ENCODE results near the gene MRPL50. TPM values are rescaled to one million over a fixed set of nuclear protein-coding genes. Genes with fewer than 3 reads are reported as not detected.

The MRPL50 gene
- total RNA-seq, 1 donor = 17.3 TPM

DNA sequence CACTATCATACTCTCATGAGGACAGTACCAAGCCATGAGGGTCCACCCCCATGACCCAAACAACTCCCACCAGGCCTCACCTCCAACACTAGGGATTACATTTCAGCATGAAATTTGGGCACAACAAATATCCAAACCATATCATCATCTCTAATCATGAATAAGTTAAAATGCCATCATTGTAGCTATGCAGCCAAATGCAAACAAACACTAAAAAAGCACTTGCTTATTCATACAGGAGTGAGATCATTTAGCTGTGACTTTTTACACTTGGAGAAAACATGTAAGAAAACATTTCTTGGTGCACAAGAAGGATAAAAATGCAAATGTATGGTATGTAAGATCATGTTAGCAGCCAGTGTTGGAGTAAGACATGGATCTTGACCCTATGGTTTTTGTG lies 37.8 kb downstream of the MRPL50 start:
- TF ChIP-seq, protein P1, sequence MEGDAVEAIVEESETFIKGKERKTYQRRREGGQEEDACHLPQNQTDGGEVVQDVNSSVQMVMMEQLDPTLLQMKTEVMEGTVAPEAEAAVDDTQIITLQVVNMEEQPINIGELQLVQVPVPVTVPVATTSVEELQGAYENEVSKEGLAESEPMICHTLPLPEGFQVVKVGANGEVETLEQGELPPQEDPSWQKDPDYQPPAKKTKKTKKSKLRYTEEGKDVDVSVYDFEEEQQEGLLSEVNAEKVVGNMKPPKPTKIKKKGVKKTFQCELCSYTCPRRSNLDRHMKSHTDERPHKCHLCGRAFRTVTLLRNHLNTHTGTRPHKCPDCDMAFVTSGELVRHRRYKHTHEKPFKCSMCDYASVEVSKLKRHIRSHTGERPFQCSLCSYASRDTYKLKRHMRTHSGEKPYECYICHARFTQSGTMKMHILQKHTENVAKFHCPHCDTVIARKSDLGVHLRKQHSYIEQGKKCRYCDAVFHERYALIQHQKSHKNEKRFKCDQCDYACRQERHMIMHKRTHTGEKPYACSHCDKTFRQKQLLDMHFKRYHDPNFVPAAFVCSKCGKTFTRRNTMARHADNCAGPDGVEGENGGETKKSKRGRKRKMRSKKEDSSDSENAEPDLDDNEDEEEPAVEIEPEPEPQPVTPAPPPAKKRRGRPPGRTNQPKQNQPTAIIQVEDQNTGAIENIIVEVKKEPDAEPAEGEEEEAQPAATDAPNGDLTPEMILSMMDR (IDR thresholded peaks at IDR 0.05; ENCODE audit: insufficient read depth, low read depth, low read length) = no peak
- no peak for DNase-seq (ENCODE audit: low read depth)
- no peak overlapping the region for H3K4me3 ChIP-seq (ENCODE audit: low read depth, low read length)

DNA sequence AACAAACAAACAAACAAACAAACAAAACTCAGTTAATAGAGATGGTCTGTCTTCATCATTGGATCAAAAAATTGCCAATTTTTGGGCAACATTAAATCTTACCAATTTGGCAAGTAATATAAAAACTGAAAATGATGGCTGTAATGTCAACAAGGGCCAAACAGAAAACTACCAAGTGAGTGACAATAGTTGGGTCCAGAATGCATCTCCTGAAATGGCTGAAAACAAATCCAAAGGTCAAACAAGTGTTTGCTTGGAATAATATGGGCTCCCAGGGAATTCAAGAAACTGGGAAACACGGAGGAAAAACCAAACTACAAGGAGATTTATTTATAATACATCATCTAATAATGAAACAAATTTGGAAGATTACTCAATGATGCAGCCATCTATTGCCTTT lies 38.7 kb downstream of the MRPL50 start:
- H3K4me3 ChIP-seq (ENCODE audit: low read depth, low read length) = no peak overlapping the region
- DNase-seq (ENCODE audit: low read depth) = no peak
- TF ChIP-seq, protein P1 (IDR thresholded peaks at IDR 0.05; ENCODE audit: insufficient read depth, low read depth, low read length) = no peak

DNA sequence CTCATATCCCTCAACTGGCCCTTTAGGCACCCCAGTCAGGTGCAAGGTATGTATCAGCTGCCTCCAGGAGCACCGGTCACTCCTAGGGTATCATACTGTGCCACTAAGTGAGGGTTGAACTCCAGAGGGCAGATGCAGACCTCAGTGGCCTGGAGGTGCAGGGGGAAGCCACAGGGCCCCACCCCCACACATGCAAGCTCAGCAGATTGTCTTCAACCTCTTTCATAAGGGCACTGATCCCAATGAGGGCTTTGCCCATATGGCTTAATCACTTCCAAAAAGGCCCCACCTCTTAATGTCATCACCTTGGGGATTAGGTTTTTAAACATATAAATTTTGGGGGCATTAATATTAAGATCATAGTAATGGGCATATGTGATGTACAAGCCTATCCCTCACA lies 41.8 kb downstream of the MRPL50 start:
- H3K4me3 ChIP-seq (ENCODE audit: low read depth, low read length) = no peak overlapping the region
- TF ChIP-seq, protein P1 (IDR thresholded peaks at IDR 0.05; ENCODE audit: insufficient read depth, low read depth, low read length) = no peak
- no peak for DNase-seq (ENCODE audit: low read depth)

DNA sequence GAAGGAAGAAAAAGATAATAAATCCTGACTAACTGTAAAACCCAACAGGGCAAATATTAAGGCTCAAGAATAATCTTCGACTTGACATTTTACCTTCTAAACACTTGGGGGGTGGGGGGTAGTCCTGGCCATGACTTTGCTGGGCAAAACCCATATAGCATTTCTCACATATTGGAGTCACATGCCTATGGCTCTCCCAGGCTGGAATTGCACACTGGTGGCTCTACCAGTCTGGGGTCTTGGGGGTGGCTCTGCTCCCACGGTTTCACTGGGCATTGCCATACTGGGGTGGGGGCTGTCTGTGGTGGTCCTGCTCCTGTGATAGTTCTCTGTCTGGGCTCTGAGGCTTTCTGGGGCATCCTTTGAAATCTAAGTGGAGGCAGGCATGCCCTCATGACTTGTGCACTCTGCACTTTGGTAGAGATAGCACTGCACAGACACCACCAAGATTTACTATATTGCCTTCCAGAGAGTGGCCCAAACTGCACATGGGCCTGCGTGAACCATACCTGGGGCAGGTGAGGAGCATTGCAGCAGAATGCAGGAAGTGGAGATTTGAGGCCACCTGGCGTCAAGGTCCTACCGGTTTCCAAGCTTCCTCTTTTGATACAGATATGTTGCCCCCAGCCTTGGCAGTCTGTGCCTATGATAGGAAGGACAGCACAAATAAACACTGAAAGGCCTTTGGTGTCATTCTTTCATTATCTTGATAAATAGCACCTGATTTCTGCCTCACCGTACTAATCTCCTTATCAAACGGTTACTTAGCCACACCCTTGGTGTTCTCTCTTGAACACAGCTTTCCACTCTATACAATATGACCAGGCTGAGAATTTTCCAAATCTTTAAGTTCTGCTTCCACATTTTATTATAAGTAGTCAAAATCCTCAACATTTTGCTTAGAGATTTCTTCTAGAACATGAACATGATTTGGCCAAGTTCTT lies 43.4 kb downstream of the MRPL50 start:
- H3K4me3 ChIP-seq (ENCODE audit: low read depth, low read length) = no peak overlapping the region
- no peak for DNase-seq (ENCODE audit: low read depth)
- TF ChIP-seq, protein P1 (IDR thresholded peaks at IDR 0.05; ENCODE audit: insufficient read depth, low read depth, low read length) = no peak

DNA sequence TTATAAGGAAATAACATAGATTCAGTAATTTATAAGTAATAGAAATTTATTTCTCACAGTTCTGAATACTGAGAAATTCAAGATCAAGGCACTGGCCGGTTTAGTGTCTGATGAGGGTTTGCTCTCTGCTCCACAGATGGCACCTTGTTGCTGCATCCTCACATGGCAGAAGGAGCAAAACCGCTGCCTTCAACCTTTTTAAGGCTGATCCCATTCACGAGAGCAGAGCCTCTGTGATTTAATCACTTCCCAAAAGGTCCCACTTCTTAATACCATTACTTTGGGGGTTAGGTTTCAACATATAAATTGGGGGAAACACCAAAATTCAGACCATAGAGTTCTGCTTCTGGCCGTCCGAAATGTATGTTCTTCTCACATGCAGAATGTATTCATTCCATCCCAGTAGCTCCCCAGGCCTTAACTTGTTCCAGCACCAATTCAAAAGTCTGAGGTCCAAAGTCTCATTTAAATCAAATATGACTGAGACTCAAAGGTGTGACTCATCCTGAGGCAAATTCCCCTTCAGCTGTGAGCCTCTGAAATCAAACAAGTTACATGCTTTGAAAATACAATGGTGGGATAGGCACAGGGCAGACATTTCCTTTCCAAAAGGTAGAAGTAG lies 44.2 kb downstream of the MRPL50 start:
- DNase-seq (ENCODE audit: low read depth) = no peak
- TF ChIP-seq, protein P1 (IDR thresholded peaks at IDR 0.05; ENCODE audit: insufficient read depth, low read depth, low read length) = no peak

DNA sequence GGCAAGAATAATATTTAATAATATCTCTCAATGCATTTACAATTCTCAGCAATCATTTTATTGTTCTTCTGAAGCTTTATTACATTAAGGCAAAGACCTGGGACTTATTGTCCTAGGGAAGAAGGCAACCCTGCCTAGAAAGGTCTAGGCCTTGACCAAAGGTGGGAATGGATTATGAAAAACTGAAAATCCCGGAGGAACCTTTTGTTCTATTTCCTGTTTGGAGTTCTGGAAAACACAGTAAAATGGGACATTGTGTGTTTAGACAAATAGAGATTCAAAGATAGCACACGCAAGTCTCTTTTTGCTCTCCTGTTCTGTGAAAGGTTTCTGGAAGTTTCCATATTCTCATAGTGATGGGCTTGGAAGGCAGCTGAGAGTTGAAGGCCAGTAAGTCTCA lies 44.7 kb downstream of the MRPL50 start:
- no peak overlapping the region for H3K4me3 ChIP-seq (ENCODE audit: low read depth, low read length)
- TF ChIP-seq, protein P1 (IDR thresholded peaks at IDR 0.05; ENCODE audit: insufficient read depth, low read depth, low read length) = no peak
- DNase-seq (ENCODE audit: low read depth) = no peak

More for the DNA sequence above, 44.2 kb downstream of the MRPL50 start:
- H3K4me3 ChIP-seq (ENCODE audit: low read depth, low read length) = no peak overlapping the region

All from fibroblast of villous mesenchyme (primary cell).